DMS114 treated with DMSO at 0.1 percent for 48 hours (cell line): ENCODE results near the gene MTAP.

Experiments
- DNase-seq: peaks from one replicate; lab custom pipeline; 2025; ENCODE audit not compliant: unreplicated experiment; lab: John Stamatoyannopoulos, UW

MTAP gene

DNA sequence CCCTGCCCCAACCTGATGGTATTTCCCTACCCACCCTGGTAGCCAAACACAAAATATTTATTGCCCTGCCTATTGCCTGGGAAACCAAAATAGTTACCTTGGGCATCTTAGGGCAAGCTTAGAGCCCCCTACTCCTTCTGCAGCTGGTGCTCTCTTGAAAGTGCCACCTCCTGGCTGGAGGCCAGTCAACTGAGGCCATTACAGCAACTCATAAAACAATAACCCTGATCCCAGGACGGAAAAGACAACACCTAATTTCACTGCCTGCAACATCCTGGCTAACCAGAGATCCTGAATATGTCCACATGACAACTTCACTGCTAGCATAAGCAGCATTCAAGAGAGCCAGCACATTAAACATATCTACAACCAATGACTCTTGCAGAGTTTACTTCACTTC is 38.7 kb downstream of the MTAP start:
- DNase-seq, result no peak

DNA sequence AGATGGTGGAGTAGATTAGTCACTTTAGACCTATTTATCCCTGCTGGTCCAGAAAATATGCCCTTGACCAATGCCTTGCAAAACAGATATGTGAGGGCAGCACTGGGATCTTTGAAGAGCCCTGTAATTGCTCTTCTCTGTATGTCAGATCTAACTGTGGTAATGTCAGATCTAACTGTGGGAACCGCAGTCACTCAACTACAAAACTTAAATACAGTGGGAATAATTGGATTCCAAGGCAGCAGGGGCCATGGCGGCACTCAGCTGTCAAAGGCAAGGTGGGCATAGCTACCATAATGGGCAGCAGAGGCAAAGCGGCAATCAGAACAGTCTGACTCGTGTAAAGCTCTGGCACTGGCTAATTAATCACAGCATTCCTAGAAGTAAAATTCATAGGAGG is 46.2 kb downstream of the MTAP start:
- DNase-seq, result no peak

DNA sequence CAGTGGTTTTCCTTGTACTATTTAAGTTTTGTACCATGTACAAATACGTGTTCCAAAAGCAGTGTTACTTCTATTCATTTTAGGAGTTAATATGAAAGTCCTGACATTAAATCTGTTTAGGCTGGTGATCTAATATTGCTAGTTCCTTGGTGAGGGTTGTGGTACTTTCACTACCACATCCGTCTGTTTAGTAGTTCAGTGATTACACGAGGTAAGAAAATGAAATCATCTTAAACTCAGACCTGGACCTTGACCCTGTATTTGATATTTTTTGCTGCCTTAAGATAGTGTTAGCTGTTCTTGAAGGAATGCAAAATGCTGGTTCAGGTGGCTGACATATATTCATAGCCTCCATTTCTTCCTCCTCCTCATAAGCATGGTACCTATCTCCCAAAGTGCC is 50.3 kb downstream of the MTAP start:
- no peak for DNase-seq

DNA sequence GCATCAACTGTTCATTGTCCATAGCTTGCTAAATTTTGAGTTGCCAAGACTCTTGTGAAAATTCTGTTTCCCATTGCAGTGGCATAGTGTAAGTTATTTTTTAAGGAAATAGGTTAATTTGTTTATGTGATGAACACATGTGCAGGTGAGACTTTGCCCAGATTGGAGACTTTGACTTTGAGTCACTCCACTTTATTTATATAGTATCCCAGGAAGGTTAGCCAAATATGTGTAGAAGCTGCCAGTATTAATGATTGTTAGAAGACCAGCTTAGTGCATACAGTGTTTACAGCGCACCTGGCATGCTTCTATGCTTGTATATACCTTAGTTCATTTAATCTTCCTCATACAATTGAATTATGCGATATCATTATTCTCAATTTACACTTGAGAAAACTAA is 51.0 kb downstream of the MTAP start:
- DNase-seq, result no peak

DNA sequence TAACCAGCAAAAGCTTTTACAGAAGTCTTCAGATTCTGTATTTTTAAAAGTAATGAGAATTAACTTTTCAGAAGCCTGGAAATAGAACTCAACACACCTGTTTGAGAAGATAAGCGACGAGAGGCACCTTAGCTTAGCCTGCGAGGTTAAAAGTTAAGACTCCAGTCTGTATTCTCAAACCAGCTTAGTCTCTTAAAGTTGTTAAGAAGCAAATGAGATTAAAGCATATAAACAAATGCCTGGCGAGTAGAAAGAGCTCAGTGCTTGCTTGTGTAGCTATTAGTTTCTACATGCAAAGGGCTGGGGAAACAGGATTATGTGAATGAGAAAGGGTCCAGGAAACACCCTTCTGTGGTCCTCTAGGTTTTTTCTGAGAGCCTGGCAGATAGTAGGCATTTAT is 51.7 kb downstream of the MTAP start:
- DNase-seq, result no peak

DNA sequence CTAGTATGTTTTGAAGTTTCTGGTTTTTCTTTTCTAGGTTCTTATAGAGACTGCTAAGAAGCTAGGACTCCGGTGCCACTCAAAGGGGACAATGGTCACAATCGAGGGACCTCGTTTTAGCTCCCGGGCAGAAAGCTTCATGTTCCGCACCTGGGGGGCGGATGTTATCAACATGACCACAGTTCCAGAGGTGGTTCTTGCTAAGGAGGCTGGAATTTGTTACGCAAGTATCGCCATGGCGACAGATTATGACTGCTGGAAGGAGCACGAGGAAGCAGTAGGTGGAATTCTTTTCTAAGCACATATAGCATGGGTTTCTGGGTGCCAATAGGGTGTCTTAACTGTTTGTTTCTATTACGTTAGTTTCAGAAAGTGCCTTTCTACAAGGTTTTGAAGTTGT is 52.2 kb downstream of the MTAP start:
- no peak for DNase-seq

DNA sequence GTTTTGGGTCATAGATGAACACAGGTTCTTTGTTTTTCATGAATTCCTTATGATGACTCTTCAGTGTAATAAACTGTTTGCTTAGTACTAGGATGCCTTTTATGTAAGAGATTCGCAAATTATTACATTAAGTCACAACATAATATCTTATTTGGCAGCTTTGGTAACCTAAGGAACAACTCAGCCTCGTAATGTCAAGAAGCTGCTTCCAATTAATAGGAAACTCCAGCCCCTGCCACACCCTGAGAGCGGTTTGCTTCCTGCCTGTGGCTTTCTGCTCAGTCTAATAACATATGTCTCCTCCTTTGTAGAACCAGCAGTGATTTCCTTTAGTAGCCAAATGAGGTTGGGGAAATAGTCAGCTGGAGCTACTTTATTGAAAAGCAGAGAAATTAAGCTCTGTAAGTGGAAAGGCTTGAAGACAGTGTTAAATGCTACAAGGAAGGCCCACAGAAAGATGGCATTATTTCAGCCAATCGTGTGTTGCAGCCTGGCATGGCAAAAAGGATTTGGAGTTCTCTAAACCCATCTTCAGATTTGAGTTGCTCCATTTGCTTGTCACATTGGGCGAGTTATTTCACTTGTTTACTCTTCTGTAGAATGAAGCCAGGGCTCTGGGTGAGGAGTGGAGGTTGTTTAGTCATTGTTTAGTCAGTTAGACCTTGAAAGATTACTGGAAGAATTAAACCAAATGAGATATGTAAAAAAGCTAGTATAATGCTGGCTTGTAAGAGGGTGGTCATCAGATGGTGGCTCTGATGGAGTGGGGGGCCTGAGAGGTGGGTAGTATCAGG is 54.1 kb downstream of the MTAP start:
- DNase-seq, result no peak

DNA sequence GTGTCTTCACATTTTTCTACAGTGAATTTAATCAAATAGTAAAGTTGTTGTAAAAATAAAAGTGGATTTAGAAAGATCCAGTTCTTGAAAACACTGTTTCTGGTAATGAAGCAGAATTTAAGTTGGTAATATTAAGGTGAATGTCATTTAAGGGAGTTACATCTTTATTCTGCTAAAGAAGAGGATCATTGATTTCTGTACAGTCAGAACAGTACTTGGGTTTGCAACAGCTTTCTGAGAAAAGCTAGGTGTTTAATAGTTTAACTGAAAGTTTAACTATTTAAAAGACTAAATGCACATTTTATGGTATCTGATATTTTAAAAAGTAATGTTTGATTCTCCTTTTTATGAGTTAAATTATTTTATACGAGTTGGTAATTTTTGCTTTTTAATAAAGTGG is 60.4 kb downstream of the MTAP start:
- no peak for DNase-seq

DNA sequence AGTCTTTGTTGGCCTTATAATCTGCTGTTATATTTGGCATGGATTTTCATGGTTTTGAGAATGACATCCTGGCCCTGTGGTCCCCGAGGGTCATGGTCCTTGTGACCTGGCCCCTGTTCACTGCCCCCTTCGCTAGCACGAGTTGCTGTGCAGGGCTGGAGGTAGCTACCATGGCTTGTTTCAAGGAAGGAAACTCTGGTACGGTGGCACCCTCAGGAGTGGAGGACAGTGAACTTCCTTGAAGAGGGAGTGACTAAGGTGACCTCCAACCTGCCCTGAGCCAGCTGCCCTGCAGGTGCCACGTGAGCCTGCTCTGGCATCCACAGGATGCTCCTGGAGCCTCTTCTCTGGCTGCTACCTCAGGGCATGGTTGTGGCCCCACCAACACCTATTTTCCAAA is 62.1 kb downstream of the MTAP start:
- DNase-seq, result no peak

DNA sequence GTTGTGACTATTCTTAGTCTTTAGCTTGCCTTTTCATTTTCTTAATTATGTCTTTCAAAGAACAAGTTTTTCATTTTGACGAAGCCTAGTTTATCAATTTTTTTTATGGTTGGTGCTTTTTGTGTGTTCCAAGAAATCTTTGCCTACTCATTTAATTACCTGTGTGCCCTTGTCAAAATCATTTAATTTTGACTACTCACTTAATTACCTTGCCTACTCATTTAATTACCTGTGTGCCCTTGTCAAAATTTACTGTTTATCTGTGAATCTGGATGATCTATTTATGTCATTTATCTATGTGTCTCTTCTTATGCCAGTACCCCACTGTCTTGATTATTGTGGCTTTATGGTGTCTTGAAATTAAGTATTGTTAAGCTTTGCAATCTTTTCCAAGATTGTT is 63.9 kb downstream of the MTAP start:
- DNase-seq, result no peak

DNA sequence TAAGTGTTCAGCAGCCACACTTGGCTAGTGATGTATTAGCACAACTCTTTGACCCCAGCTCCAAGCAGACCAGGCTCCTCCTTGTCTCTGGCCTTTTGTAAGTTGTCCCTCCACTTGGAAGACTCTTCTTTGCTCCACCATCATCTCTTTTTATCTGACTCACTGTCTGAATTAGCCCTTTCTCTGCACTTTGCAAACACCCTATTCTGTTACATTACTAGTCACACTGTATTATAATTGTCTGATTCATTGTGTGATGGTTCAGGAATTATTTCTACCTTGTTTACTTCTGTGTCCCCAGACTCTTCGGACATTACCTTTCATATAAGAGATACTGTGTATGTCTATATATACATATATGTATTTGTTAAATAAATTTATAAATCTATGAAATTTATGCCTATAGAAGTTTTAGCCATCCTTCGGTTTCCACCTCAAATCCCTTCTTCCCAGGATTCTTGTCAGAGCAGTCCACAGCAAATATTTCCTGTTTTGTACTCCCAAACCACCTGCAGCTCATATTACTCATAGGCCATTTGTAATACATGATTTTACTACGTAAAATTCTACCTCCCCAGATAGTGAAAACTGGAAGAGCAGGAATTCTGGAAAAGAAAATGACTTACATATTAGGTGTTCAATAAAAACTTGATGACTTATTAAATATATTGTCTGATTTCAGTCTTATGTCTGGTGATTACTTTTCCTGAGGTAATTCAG is 69.0 kb downstream of the MTAP start:
- no peak for DNase-seq

DNA sequence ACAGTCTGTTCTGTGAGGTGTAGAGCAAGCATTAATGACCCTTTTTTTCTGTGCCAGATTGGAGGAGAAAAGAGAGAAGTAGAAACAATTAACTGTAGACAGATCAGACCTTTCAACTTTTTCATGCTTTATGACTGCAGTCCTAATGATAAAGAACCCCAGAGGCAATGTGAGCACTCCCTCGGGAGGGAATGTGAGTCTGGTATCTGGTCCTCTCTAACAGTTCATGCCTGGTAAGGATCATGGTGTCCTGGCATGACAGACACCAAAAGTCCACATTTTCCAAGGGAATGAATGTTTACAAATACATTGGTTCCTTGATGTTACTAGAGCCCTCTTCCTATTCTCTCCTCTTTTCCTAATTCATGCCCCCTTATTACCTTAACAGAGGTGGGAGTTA is 70.3 kb downstream of the MTAP start:
- no peak for DNase-seq

DNA sequence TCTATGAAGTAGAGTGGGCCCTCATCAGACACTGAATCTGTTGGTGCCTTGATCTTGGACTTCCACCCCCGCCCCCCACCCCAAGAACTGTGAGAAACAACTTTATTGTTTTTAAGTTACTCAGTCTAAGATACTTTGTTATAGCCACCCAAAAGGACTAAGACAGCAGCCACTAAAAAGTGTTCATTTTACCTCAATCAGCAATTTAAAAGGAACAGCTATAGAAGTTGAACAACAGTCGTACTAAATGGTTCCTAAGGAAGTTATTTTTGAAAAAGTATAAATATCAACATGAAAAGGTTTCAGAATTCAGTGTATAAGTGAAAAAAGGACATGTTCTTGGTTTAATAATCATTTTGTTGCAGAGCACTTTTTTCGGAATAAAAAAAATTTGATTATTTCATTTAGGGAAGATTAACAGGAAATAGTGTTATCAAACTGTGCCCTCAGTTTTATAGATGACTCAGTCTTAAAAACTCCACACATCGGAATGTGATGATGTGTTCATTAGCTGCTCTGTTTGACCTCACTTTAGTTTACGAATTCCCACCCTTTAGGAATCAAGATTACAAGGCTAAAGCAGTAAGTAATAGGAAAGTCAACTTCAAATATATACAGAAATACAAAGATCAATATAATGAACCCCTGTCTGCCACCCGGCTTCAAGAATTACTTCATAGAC is 71.2 kb downstream of the MTAP start:
- DNase-seq, result no peak

DNA sequence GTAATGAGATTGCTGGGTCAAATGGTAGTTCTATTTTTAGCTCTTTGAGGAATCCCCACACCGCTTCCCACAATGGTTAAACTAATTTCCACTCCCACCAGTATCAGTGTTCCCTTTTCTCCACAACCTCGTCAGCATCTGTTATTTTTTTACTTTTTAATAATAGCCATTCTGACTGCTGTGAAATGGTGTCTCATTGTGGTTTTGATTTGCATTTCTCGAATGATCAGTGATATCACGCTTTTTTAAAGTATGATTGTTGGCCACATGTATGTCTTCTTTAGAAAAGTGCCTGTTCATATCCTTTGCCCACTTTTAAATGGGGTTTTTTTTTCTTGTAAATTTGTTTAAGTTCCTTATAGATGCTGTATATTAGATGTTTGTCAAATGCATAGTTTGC is 73.5 kb downstream of the MTAP start:
- DNase-seq, result no peak

DNA sequence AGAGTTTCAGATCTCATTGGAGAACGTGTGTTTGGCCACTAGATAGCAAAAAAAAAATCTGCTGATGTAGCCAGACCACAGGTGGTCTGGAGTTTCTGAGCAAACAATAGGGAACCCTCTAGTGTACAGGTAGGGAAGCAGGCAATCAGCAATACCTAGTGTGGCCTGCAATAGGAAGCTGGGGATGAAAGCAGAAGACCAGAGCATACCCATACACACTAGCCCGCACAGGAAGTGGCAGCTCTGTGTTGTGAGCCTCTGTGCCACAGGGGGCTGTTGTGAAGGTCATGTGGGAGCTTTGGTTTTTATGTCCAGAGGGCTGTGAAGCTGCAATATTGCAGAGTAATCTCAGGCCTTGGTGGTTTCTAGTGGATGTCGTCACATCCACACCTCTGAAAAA is 81.2 kb downstream of the MTAP start:
- DNase-seq, result no peak

DNA sequence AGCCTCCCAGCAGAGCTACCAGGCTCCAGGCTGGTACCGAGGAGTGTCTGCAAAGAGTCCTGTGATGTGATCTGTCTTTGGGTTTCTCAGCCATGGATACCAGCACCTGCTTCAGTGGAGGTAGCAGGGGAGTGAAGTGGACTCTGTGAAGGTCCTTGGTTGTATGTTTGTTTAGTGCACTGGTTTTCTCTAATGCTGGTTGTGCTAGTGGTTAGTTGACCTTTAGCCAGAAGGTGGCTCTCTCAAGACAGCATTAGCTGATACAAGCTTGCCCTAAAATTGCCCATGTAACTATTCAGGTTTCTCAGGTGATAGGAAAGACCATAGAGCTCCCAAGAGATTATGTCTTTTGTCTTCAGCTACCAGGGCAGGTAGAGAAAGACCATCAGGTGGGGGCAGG is 87.2 kb downstream of the MTAP start:
- no peak for DNase-seq

DNA sequence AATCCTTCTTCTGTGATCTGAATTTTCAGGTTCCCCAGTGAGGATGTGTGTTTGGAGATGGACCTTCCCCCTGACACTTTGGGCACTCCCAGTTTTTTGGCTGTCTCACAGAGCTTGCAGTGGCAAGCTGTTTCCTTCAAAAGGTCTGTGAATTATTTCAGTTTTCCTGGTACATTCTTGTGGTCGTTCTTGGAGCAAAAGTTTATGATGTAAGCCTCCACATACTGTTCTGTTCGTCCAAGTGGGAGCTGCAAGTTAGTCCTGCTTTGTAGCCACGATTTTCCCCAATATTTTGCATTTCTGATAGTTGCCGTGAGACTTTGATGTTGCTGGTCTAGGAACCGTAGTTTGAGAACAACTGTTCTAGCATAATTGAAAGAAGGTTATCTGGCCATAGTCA is 88.3 kb downstream of the MTAP start:
- no peak for DNase-seq

DNA sequence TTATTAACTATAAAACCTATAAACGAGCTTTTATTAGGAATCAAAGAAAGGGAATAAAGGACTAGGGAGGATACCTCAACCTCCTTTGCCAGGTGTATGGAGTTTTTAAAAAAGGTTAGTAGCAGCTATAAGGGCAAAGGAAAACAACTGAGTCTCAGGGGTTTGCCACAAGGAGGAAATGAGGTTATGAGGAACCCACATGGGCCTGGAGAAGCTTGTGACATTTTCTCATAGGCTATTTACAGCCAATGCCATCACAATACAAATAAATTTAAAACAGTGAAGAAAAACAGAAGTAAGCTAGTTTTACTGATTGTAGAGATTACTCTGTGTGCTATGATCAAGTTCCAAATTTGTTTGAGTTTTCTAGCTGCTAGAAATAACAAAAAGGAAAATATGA is 99.1 kb downstream of the MTAP start:
- no peak for DNase-seq

DNA sequence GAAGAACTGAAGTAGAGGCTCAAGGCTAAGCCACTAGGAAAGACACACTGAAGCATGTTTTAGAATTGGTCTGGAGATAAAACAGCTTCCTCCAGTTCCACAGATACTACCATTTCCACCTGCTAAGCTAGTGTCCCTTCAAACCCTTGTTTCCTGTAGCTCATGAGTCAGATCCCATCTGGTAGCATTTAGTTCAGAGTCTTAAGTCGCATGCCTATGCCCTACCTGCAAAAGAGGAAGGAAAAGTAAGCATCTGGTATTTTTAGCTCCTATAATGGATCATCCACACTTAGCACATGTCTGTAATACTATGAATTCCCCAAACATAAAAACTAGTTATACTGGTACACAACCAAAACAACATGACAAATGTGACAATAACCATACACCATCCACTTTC is 99.7 kb downstream of the MTAP start:
- DNase-seq, result no peak

DNA sequence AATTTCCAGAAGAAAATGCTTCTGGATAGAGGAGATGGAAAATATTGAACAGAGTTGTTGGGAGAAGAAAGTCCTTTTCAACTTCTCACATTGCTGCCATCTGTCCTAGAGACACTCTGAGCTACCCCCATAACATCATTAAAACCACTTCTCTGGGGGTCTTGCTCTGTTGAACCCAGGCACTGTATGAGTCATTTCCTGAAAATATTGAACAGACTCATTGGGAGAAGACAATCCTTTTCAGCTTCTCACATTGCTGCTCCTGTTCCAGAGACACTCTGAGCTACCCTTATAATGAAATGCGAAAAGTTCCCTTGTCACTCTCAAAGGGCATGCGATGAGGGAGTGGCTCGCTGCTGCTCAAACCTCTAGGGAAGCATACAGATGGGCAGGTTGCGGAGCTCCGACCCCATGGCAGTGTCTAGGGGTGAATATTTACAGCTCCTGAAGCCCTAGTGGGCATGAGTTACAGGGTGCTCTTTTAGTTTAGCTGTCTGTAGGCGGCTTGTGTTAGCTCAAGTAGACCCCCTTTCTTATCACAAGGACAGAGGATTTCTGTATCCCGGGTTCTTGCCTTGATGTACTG is 101.0 kb downstream of the MTAP start:
- DNase-seq, result no peak

DNA sequence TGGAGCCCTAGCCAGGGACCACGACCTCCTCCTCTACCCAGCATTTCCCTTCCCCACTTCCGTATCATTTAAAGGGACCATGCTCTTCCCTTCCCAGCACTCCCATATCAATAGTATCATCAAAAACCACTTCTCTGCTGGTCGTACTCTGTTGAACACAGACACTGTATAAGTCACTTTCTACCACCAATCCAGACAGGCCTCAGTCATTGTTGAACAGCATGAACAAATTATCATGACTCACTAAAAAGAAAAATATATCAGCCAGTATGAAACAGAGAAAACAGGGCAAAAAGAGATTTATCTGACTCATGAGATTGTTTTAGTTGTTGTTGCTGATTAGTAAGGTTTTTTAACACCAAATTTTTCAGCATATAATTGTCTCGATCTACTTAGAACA is 101.9 kb downstream of the MTAP start:
- DNase-seq, result no peak

DNA sequence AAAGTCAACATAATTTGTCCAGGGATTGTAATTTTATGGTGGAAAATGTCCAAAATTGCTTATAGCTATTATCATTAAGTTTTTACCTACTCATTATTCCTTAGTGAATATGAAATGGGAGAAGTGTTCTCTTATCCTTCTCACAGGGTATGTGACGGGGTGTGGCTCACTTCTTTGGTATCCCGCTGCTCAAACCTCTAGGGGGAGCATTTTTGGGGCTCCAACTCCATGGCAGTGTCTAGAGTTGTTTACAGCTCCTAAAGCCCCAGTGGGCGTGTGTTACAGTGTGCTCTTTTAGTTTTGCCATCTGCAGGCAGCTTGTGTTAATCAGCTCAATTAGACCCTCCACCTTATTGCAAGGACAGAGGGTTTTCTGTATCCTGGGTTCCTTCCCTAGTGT is 102.3 kb downstream of the MTAP start:
- no peak for DNase-seq
